Stimulated activated naive CD4-positive, alpha-beta T cell treated with Interleukin-2 at 50 U/mL for 16 hours (primary cell): ENCODE data around the gene FGL2.
A peak's percentile ranks its signal among the peaks of the same experiment; 100 is the strongest.
"Not testable (repeated sequence)": the region's sequence is repeated elsewhere in the genome, so short reads cannot be mapped to it uniquely, and the experiment has no call there.

Source experiments
- DNase-seq: peaks from one replicate; lab custom pipeline; 2025; lab: John Stamatoyannopoulos, UW

Gene FGL2

GRCh38 chr7:77199013-77199966, at the start of gene FGL2:
Gene FGL2, minus strand, starts transcription at chr7:77199819. Its CDS starts 26 bp downstream, at chr7:77199793.
- peak; percentile 10 for DNase-seq

GRCh38 chr7:77248154-77248553, 48.5 kb upstream of the FGL2 start:
- DNase-seq = no peak

GRCh38 chr7:77247206-77247850, 47.7 kb upstream of the FGL2 start:
- DNase-seq = peak; percentile 75

- DNase-seq = no peak
These were observed 46.5 kb upstream of the FGL2 start for GRCh38 chr7:77246026-77246640.

- DNase-seq = no peak
These were observed 45.6 kb upstream of the FGL2 start for GRCh38 chr7:77245015-77245755.

- DNase-seq = no peak
These were observed 44.8 kb upstream of the FGL2 start for GRCh38 chr7:77244222-77244934.

GRCh38 chr7:77242554-77242953, 42.9 kb upstream of the FGL2 start:
- DNase-seq = no peak

GRCh38 chr7:77242068-77242467, 42.4 kb upstream of the FGL2 start:
- DNase-seq = no peak

GRCh38 chr7:77239471-77239870, 39.9 kb upstream of the FGL2 start:
- no peak for DNase-seq

- no peak for DNase-seq
These were observed 39.1 kb upstream of the FGL2 start for GRCh38 chr7:77238703-77239136.

- no peak for DNase-seq
These were observed 35.7 kb upstream of the FGL2 start for GRCh38 chr7:77235276-77235675.

GRCh38 chr7:77232467-77232866, 32.8 kb upstream of the FGL2 start:
- DNase-seq = no peak

GRCh38 chr7:77228795-77229194, 29.2 kb upstream of the FGL2 start:
- not testable (repeated sequence) for DNase-seq

GRCh38 chr7:77226357-77226839, 26.8 kb upstream of the FGL2 start:
- no peak for DNase-seq

GRCh38 chr7:77223261-77223660, 23.6 kb upstream of the FGL2 start:
- DNase-seq = no peak

GRCh38 chr7:77222819-77223218, 23.2 kb upstream of the FGL2 start:
- no peak for DNase-seq

- no peak for DNase-seq
These were observed 22.4 kb upstream of the FGL2 start for GRCh38 chr7:77222065-77222464.

- not testable (repeated sequence) for DNase-seq
These were observed 20.2 kb upstream of the FGL2 start for GRCh38 chr7:77219701-77220331.

GRCh38 chr7:77217474-77218185, 18.0 kb upstream of the FGL2 start:
- no peak for DNase-seq
